ENCODE measurements around the gene ADARB2. TPM values are rescaled to one million over a fixed set of nuclear protein-coding genes. Genes with fewer than 3 reads are reported as not detected.

Gene ADARB2
- total and polyA plus RNA-seq, 2 experiments from 2014 or later: not detected

- Histone ChIP-seq H3K27ac (no peak overlapping the region), H4K20me1 (ENCODE audit: insufficient read depth) (no peaks in the 10 kb centered on the region), H3F3A (ENCODE audit: insufficient read depth) (no peaks in the 10 kb centered on the region), H3K9me2 (ENCODE audit: insufficient read depth) (no peaks in the 10 kb centered on the region), H3K9me3 (ENCODE audit: low read depth) (no peaks in the 10 kb centered on the region), H2AFZ (no peak overlapping the region), H3K27me3 (replicated peaks; ENCODE audit: insufficient read depth) (no peaks in the 10 kb centered on the region), H3K4me2 (ENCODE audit: unreplicated experiment) (no peak overlapping the region), H3K9ac (no peak overlapping the region), H3K4me3 (no peak overlapping the region), H3K79me2 (ENCODE audit: insufficient read depth) (no peaks in the 10 kb centered on the region), H3K36me3 (ENCODE audit: low read depth) (no peaks in the 10 kb centered on the region), H3K4me1 (ENCODE audit: insufficient read depth) (no peaks in the 10 kb centered on the region)
- TF ChIP-seq EZH2 (IDR thresholded peaks at IDR 0.05; ENCODE audit: insufficient read depth, poor library complexity, severe bottlenecking) (no peak), EZH2phosphoT487 (IDR thresholded peaks at IDR 0.05; ENCODE audit: insufficient read depth, low read depth) (no peak)
- 30 to 46% methylated on average over 13 of the region's 13 CpGs for WGBS, 2 experiments (ENCODE audit: low coverage in 1 of 2, low lambda C conversion rate in 2 of 2, missing lambda C conversion rate in 2 of 2)
- DNase-seq: no peak
- in situ Hi-C loops (cut with MboI): no loop called here
These were observed 375.8 kb downstream of the ADARB2 start for GRCh38 chr10:1361411-1362105.

GRCh38 chr10:1360558-1361164, 376.7 kb downstream of the ADARB2 start:
- no peaks in the 10 kb centered on the region for H3K4me1 ChIP-seq (ENCODE audit: insufficient read depth)
- no peak overlapping the region for H3K4me2 ChIP-seq (ENCODE audit: unreplicated experiment)
- H3K27me3 ChIP-seq (replicated peaks; ENCODE audit: insufficient read depth): no peaks in the 10 kb centered on the region
- in situ Hi-C loops (cut with MboI): no loop called here
- H3K9me2 ChIP-seq (ENCODE audit: insufficient read depth): no peaks in the 10 kb centered on the region
- H3K36me3 ChIP-seq (ENCODE audit: low read depth): no peaks in the 10 kb centered on the region
- H3K79me2 ChIP-seq (ENCODE audit: insufficient read depth): no peaks in the 10 kb centered on the region
- TF ChIP-seq EZH2 (IDR thresholded peaks at IDR 0.05; ENCODE audit: insufficient read depth, poor library complexity, severe bottlenecking) (no peak), EZH2phosphoT487 (IDR thresholded peaks at IDR 0.05; ENCODE audit: insufficient read depth, low read depth) (no peak)
- H3K4me3 ChIP-seq: no peak overlapping the region
- no peaks in the 10 kb centered on the region for H3K9me3 ChIP-seq (ENCODE audit: low read depth)
- no peak for DNase-seq
- no peak overlapping the region for H2AFZ ChIP-seq
- H3K9ac ChIP-seq: no peak overlapping the region
- WGBS, 2 experiments (ENCODE audit: low coverage in 1 of 2, low lambda C conversion rate in 2 of 2, missing lambda C conversion rate in 2 of 2): 10 to 13% methylated on average over 15 to 20 of the region's 20 CpGs
- H3K27ac ChIP-seq: no peak overlapping the region
- H4K20me1 ChIP-seq (ENCODE audit: insufficient read depth): no peaks in the 10 kb centered on the region
- H3F3A ChIP-seq (ENCODE audit: insufficient read depth): no peaks in the 10 kb centered on the region

- WGBS, 2 experiments (ENCODE audit: low coverage in 1 of 2, low lambda C conversion rate in 2 of 2, missing lambda C conversion rate in 2 of 2): 14 to 16% methylated on average over 19 of the region's 19 CpGs
These were observed 377.2 kb downstream of the ADARB2 start for GRCh38 chr10:1360011-1360557.

GRCh38 chr10:1359626-1359955, 377.7 kb downstream of the ADARB2 start:
- no peaks in the 10 kb centered on the region for H3K9me3 ChIP-seq (ENCODE audit: low read depth)
- no peak overlapping the region for H3K9ac ChIP-seq
- H2AFZ ChIP-seq: no peak overlapping the region
- in situ Hi-C loops (cut with MboI): no loop called here
- no peaks in the 10 kb centered on the region for H3F3A ChIP-seq (ENCODE audit: insufficient read depth)
- H3K36me3 ChIP-seq (ENCODE audit: low read depth): no peaks in the 10 kb centered on the region
- H3K4me3 ChIP-seq: no peak overlapping the region
- H3K9me2 ChIP-seq (ENCODE audit: insufficient read depth): no peaks in the 10 kb centered on the region
- DNase-seq: no peak
- no peaks in the 10 kb centered on the region for H3K27me3 ChIP-seq (replicated peaks; ENCODE audit: insufficient read depth)
- H3K27ac ChIP-seq: no peak overlapping the region
- no peaks in the 10 kb centered on the region for H4K20me1 ChIP-seq (ENCODE audit: insufficient read depth)
- TF ChIP-seq EZH2 (IDR thresholded peaks at IDR 0.05; ENCODE audit: insufficient read depth, poor library complexity, severe bottlenecking) (no peak), EZH2phosphoT487 (IDR thresholded peaks at IDR 0.05; ENCODE audit: insufficient read depth, low read depth) (no peak)
- 38 to 47% methylated on average over 12 of the region's 12 CpGs for WGBS, 2 experiments (ENCODE audit: low coverage in 1 of 2, low lambda C conversion rate in 2 of 2, missing lambda C conversion rate in 2 of 2)
- H3K4me2 ChIP-seq (ENCODE audit: unreplicated experiment): no peak overlapping the region
- no peaks in the 10 kb centered on the region for H3K4me1 ChIP-seq (ENCODE audit: insufficient read depth)
- H3K79me2 ChIP-seq (ENCODE audit: insufficient read depth): no peaks in the 10 kb centered on the region

More at GRCh38 chr10:1360011-1360557, 377.2 kb downstream of the ADARB2 start:
- Histone ChIP-seq H3K27ac (no peak overlapping the region), H3K9ac (no peak overlapping the region), H3K36me3 (ENCODE audit: low read depth) (no peaks in the 10 kb centered on the region), H4K20me1 (ENCODE audit: insufficient read depth) (no peaks in the 10 kb centered on the region), H3K4me1 (ENCODE audit: insufficient read depth) (no peaks in the 10 kb centered on the region), H3K4me3 (no peak overlapping the region), H3K4me2 (ENCODE audit: unreplicated experiment) (no peak overlapping the region), H3K27me3 (replicated peaks; ENCODE audit: insufficient read depth) (no peaks in the 10 kb centered on the region), H2AFZ (no peak overlapping the region), H3K9me2 (ENCODE audit: insufficient read depth) (no peaks in the 10 kb centered on the region), H3K9me3 (ENCODE audit: low read depth) (no peaks in the 10 kb centered on the region), H3F3A (ENCODE audit: insufficient read depth) (no peaks in the 10 kb centered on the region), H3K79me2 (ENCODE audit: insufficient read depth) (no peaks in the 10 kb centered on the region)
- in situ Hi-C loops (cut with MboI): no loop called here
- DNase-seq: no peak
- no peak for TF ChIP-seq EZH2phosphoT487 (IDR thresholded peaks at IDR 0.05; ENCODE audit: insufficient read depth, low read depth)
- no peak for TF ChIP-seq EZH2 (IDR thresholded peaks at IDR 0.05; ENCODE audit: insufficient read depth, poor library complexity, severe bottlenecking)
